Colon (tissue), 2 donors: ENCODE data around the gene ADAMTS2.

ENCODE experiments used
- FAIRE-seq: peaks from 2 replicates; lab custom pipeline; 2012; peaks lifted over from hg19 to GRCh38; lab: Jason Lieb, UNC
- donor health status: control.
- donor health status: control.

Gene ADAMTS2

GRCh38 chr5:179345433-179346321 lies at the start of gene ADAMTS2:
Gene ADAMTS2, minus strand, starts transcription at chr5:179345461. Its CDS starts 133 bp downstream, at chr5:179345328.
- FAIRE-seq: no peak

GRCh38 chr5:179393078-179393477 lies 47.8 kb upstream of the ADAMTS2 start:
- FAIRE-seq: no peak

GRCh38 chr5:179387151-179388110 lies 42.2 kb upstream of the ADAMTS2 start:
- FAIRE-seq: no peak

- no peak for FAIRE-seq
Measured at GRCh38 chr5:179385914-179386313, 40.7 kb upstream of the ADAMTS2 start.

GRCh38 chr5:179382486-179382885 lies 37.2 kb upstream of the ADAMTS2 start:
- FAIRE-seq: no peak

- FAIRE-seq: no peak
Measured at GRCh38 chr5:179381691-179382090, 36.4 kb upstream of the ADAMTS2 start.

GRCh38 chr5:179380211-179381035 lies 35.2 kb upstream of the ADAMTS2 start:
- no peak for FAIRE-seq

GRCh38 chr5:179379321-179379890 lies 34.1 kb upstream of the ADAMTS2 start:
- no peak for FAIRE-seq

- no peak for FAIRE-seq
Measured at GRCh38 chr5:179378441-179379271, 33.4 kb upstream of the ADAMTS2 start.

GRCh38 chr5:179378116-179378440 lies 32.8 kb upstream of the ADAMTS2 start:
- FAIRE-seq: no peak

GRCh38 chr5:179377421-179378115 lies 32.3 kb upstream of the ADAMTS2 start:
- no peak for FAIRE-seq

GRCh38 chr5:179376701-179377420 lies 31.6 kb upstream of the ADAMTS2 start:
- no peak for FAIRE-seq

- no peak for FAIRE-seq
Measured at GRCh38 chr5:179375831-179376365, 30.6 kb upstream of the ADAMTS2 start.

GRCh38 chr5:179375236-179375685 lies 30.0 kb upstream of the ADAMTS2 start:
- FAIRE-seq: no peak

GRCh38 chr5:179374506-179375235 lies 29.4 kb upstream of the ADAMTS2 start:
- FAIRE-seq: no peak

GRCh38 chr5:179373961-179374505 lies 28.8 kb upstream of the ADAMTS2 start:
- FAIRE-seq: no peak

- no peak for FAIRE-seq
Measured at GRCh38 chr5:179373101-179373934, 28.1 kb upstream of the ADAMTS2 start.
